Spleen (tissue), 11 donors: ENCODE results near the gene AMOTL2. TPM values are rescaled to one million over a fixed set of nuclear protein-coding genes. Genes with fewer than 3 reads are reported as not detected.
A peak's percentile ranks its signal among the peaks of the same experiment; 100 is the strongest.

Source experiments
- DNase-seq: peaks from one replicate; pipeline ENCODE4 v3.0.0-alpha.2; 2020
- H3K27ac ChIP-seq, 8 donors: fragments of 200-600 bp; sonication (generic) in 7 of 8; 1 replicate in 4 of 8; 2 replicates in 4 of 8; pipeline versions ENCODE4 v1.5.0 to v1.8.0; 2016 to 2021; ENCODE audit warnings: inconsistent platforms in 4 of 8, mild to moderate bottlenecking in 4 of 8, moderate library complexity in 1 of 8
- H3K27me3 ChIP-seq, 7 donors: fragments of 200-600 bp; sonication (generic) in 6 of 7; replicated peaks in 1 of 7; 1 replicate in 4 of 7; 2 replicates in 3 of 7; pipeline versions ENCODE4 v1.5.0 to v1.8.0; 2016 to 2021; ENCODE audit warnings: inconsistent platforms in 3 of 7, mild to moderate bottlenecking in 1 of 7
- H3K36me3 ChIP-seq, 6 donors: fragments of 200-600 bp; sonication (generic) in 5 of 6; 1 replicate in 4 of 6; 2 replicates in 2 of 6; pipeline versions ENCODE4 v1.5.0 to v1.8.0; 2016 to 2021; ENCODE audit warnings: inconsistent platforms in 2 of 6
- H3K4me1 ChIP-seq, 6 donors: fragments of 200-600 bp; sonication (generic) in 5 of 6; 1 replicate in 3 of 6; 2 replicates in 3 of 6; pipeline versions ENCODE4 v1.5.0 to v1.8.0; 2016 to 2021; ENCODE audit warnings: inconsistent platforms in 3 of 6
- H3K4me3 ChIP-seq, 8 donors: fragments of 200-600 bp; sonication (generic) in 7 of 8; 1 replicate in 4 of 8; 2 replicates in 4 of 8; pipeline versions ENCODE4 v1.5.0 to v1.8.0; 2016 to 2021; ENCODE audit warnings: inconsistent platforms in 4 of 8, mild to moderate bottlenecking in 4 of 8, moderate library complexity in 2 of 8
- H3K9me3 ChIP-seq, 8 donors: fragments of 200-600 bp; sonication (generic) in 7 of 8; 1 replicate in 4 of 8; 2 replicates in 4 of 8; pipeline versions ENCODE4 v1.5.0 to v1.8.0; 2016 to 2021; ENCODE audit warnings: inconsistent platforms in 4 of 8
- POLR2A ChIP-seq, 3 donors: fragments of 450-650 bp; IDR thresholded peaks; one replicate each; pipeline ENCODE4 v1.5.1; 2017; ENCODE audit warnings: antibody characterized with exemption in 3 of 3, mild to moderate bottlenecking in 1 of 3
- POLR2AphosphoS5 ChIP-seq, 3 donors: sonication (generic); formaldehyde crosslinking; IDR thresholded peaks; one replicate each; pipeline ENCODE4 v1.5.1; 2017; ENCODE audit warnings: antibody characterized with exemption in 3 of 3
- WGBS, 5 donors: extraction: QIAGEN DNeasy Blood & Tissue Kit in 3 of 5; methylation state at CpG; one replicate each; pipeline versions ENCODE4 v1.1.5 to v1.1.7; 2013 to 2018; 5-methylcytosine and 5-hydroxymethylcytosine counted together
- intact Hi-C: fragments of 100-400 bp; cut with DNase I; formaldehyde crosslinking; loops from one replicate; pipeline ENCODE4 v1.15.0; 2023; ENCODE audit warnings: low total_unique reads
- polyA plus RNA-seq, 3 donors: library from polyadenylated mRNA; stranded (reverse); fragments of 200-250 nt; gene quantifications; one replicate each; pipeline ENCODE4 v1.2.1, GENCODE V29; 2013
- total RNA-seq, 7 donors: library from RNA; depleted of rRNA in 3 of 7; stranded (reverse); fragments of >200 nt in 3 of 7; fragmentation: NEBNext Ultra II Directional in 4 of 7; extraction: Animal tissue kit (Norgen Biotek cat#: 25700) in 4 of 7; gene quantifications; one replicate each; pipeline versions ENCODE4 v1.1.0 to v1.2.1, GENCODE V29; 2016 to 2021
- TF ChIP-seq, protein P1 (sequence below), 11 experiments: fragments of 200-600 bp in 7 of 11; fragments of 450-650 bp in 4 of 11; sonication (generic) in 4 of 11; IDR thresholded peaks in 8 of 11; conservative IDR thresholded peaks in 3 of 11; 1 replicate in 7 of 11; 2 replicates in 4 of 11; pipeline versions ENCODE4 v1.4.0 to v1.8.0; 2016 to 2021; ENCODE audit warnings: antibody characterized with exemption in 11 of 11, inconsistent platforms in 4 of 11, mild to moderate bottlenecking in 1 of 11
- donor health status: healthy with polysubstance abuse.
- donor health status: DM: no; HTN: no; CAD: no; lungs with moderate emphysema.
- donor health status: DM: no; HTN: no; CAD: no.
- donor health status: Bipolar disorder and iron deficiency.
- donor health status: healthy.
- donor health status: DM: no; HTN: no; CAD: no.
- donor health status: DM: yes; HTN: yes; CAD: no.

Gene AMOTL2
- total and polyA plus RNA-seq, 10 donors, result 3.8 to 83.4 (median 40.4) TPM

DNA sequence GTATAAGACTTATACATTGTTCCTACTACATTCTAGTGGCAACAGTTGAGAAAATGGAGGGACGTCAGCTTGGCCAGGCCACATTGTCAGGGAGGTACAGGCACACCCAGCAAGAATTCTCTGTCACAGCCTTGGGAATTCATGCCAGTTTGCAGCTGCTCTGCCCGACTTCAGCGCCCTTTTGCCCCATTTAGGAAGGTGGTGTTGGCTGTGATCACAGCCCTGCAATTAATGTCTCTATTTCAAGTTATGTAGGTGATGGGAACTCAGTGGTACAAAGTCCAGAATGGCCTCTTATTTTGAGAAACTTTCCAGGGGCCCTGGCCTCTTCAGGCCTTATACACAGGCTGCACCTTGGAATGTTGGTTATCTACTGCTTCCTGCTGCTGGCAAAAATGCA, 26.7 kb downstream of the AMOTL2 start:
- Histone ChIP-seq H3K4me3 (no peak overlapping the region), H3K9me3 (peaks cover 0 to 21% (median 13%) of the 10 kb centered on the region in 8 donors), H3K4me1 (peaks cover 0 to 9% (median 0%) of the 10 kb centered on the region in 6 donors), H3K27ac (no peak overlapping the region), H3K27me3 (no peaks in the 10 kb centered on the region), H3K36me3 (no peaks in the 10 kb centered on the region)
- TF ChIP-seq, protein P1, sequence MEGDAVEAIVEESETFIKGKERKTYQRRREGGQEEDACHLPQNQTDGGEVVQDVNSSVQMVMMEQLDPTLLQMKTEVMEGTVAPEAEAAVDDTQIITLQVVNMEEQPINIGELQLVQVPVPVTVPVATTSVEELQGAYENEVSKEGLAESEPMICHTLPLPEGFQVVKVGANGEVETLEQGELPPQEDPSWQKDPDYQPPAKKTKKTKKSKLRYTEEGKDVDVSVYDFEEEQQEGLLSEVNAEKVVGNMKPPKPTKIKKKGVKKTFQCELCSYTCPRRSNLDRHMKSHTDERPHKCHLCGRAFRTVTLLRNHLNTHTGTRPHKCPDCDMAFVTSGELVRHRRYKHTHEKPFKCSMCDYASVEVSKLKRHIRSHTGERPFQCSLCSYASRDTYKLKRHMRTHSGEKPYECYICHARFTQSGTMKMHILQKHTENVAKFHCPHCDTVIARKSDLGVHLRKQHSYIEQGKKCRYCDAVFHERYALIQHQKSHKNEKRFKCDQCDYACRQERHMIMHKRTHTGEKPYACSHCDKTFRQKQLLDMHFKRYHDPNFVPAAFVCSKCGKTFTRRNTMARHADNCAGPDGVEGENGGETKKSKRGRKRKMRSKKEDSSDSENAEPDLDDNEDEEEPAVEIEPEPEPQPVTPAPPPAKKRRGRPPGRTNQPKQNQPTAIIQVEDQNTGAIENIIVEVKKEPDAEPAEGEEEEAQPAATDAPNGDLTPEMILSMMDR (IDR thresholded peaks at IDR 0.05 in 8 of 11, conservative IDR thresholded peaks at IDR 0.05 in 3 of 11), result no peak
- TF ChIP-seq POLR2AphosphoS5 (IDR thresholded peaks at IDR 0.05) (no peak), POLR2A (IDR thresholded peaks at IDR 0.05) (no peak)
- peak; percentile 47 for DNase-seq
- intact Hi-C loops, result no loop called here
- WGBS, 5 donors, result 68 to 93% (median 78%) methylated on average over 3 of the region's 3 CpGs

DNA sequence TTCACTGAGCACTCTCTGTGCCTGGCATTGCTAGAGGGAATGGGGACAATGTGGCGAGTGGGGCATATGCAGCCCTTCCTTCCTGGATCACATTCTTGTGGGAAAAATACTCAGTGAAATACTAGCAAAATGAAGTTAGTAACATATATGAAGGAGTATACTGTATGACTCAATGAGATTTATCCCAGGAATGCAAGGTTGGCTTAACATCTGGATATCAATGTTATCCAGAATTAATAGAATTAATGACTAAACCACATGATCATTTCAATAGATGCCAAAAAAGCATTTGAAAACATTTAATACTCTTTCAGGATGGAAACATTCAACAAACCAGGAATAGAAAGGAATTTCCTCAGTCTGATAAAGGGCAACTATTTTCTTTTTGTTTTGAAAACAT, 27.5 kb downstream of the AMOTL2 start:
- peaks cover 0 to 9% (median 0%) of the 10 kb centered on the region in 6 donors for H3K4me1 ChIP-seq
- H3K27ac ChIP-seq, result no peak overlapping the region
- no peaks in the 10 kb centered on the region for H3K27me3 ChIP-seq
- H3K9me3 ChIP-seq, result peaks cover 0 to 21% (median 13%) of the 10 kb centered on the region in 8 donors
- no peak overlapping the region for H3K4me3 ChIP-seq
- no peaks in the 10 kb centered on the region for H3K36me3 ChIP-seq
- intact Hi-C loops, result no loop called here
- TF ChIP-seq POLR2AphosphoS5 (IDR thresholded peaks at IDR 0.05), result no peak
- TF ChIP-seq POLR2A (IDR thresholded peaks at IDR 0.05), result no peak
- TF ChIP-seq, protein P1 (IDR thresholded peaks at IDR 0.05 in 8 of 11, conservative IDR thresholded peaks at IDR 0.05 in 3 of 11), result no peak
- DNase-seq, result no peak
- 0 to 51% (median 0%) methylated on average over 1 of the region's 1 CpG for WGBS, 5 donors

DNA sequence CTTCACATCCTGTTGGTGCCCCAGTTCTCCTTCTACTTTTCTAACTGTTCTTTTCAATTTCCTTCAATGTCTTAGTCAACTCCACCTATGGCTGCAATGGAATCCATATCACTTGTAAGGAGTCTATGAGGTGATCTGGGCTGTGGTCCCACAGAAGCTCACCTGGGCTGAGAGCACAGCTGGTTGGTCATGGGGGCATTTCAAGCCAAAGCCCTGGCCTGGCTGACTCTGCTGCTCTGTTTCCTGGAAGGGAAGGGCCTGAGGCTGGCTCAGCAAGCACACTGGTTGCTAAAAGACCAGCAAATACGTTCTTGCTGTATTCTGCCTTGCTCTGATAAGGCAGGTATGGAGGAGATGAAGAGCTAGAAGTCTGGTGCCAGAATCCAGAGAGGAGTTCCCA, 29.0 kb downstream of the AMOTL2 start:
- Histone ChIP-seq H3K4me1 (peaks cover 0 to 11% (median 0%) of the 10 kb centered on the region in 6 donors), H3K4me3 (no peak overlapping the region), H3K36me3 (no peaks in the 10 kb centered on the region), H3K9me3 (peaks cover 0 to 21% (median 13%) of the 10 kb centered on the region in 8 donors), H3K27me3 (no peaks in the 10 kb centered on the region), H3K27ac (no peak overlapping the region)
- 50 to 71% (median 56%) methylated on average over 1 of the region's 1 CpG for WGBS, 5 donors
- intact Hi-C loops, result no loop called here
- DNase-seq, result peak; percentile 54
- TF ChIP-seq POLR2A (IDR thresholded peaks at IDR 0.05), result no peak
- no peak for TF ChIP-seq POLR2AphosphoS5 (IDR thresholded peaks at IDR 0.05)
- TF ChIP-seq, protein P1 (IDR thresholded peaks at IDR 0.05 in 8 of 11, conservative IDR thresholded peaks at IDR 0.05 in 3 of 11), result no peak

DNA sequence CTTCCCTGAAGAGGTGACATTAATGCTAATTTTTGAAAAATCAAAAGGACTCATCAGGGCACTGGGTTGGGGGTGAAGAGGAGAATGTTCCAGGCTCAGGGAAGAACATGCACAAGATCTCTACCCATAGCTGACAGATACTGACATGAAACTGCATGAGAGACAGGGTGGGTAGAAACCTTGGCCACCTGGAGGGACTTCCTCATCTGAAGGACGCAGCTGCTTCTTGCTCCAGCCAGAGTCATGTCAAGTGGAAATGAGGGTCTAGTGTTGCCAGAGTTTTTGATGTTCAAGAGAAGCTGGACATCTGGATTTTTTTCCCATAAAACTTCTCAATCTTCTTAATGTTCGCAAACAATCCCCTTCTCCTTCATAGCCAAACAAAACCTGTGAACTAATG, 29.7 kb downstream of the AMOTL2 start:
- TF ChIP-seq POLR2AphosphoS5 (IDR thresholded peaks at IDR 0.05) (no peak), POLR2A (IDR thresholded peaks at IDR 0.05) (no peak)
- TF ChIP-seq, protein P1 (IDR thresholded peaks at IDR 0.05 in 8 of 11, conservative IDR thresholded peaks at IDR 0.05 in 3 of 11), result no peak
- WGBS, 5 donors, result 49 to 60% (median 59%) methylated on average over 2 of the region's 2 CpGs
- Histone ChIP-seq H3K36me3 (no peaks in the 10 kb centered on the region), H3K9me3 (peaks cover 0 to 21% (median 13%) of the 10 kb centered on the region in 8 donors), H3K4me3 (no peak overlapping the region), H3K27me3 (no peaks in the 10 kb centered on the region), H3K4me1 (peaks cover 0 to 14% (median 0%) of the 10 kb centered on the region in 6 donors), H3K27ac (no peak overlapping the region)
- peak; percentile 9 for DNase-seq
- intact Hi-C loops, result no loop called here
